ENCODE results near the gene CBL. TPM values are rescaled to one million over a fixed set of nuclear protein-coding genes. Genes with fewer than 3 reads are reported as not detected.

The CBL gene
- total RNA-seq, 1 experiment from 2014 or later = 56.4 TPM

GRCh38 chr11:119347242-119347641 lies 141.1 kb downstream of the CBL start:
- Histone ChIP-seq H3T11ph (ENCODE audit: low read length) (no peak overlapping the region), H3K9ac (ENCODE audit: extremely low read depth, insufficient read length, low read length) (no peak overlapping the region), H3K79me1 (ENCODE audit: insufficient read depth, low read depth, low read length, poor library complexity, severe bottlenecking) (no peaks in the 10 kb centered on the region), H2BK5ac (ENCODE audit: insufficient read length, low read length) (no peak overlapping the region), H3K14ac (ENCODE audit: insufficient read depth, low read length) (no peak overlapping the region), H3K27me3 (ENCODE audit: insufficient read depth, low read length) (no peaks in the 10 kb centered on the region; the same call in 1 of the 2 replicates), H3K27ac (ENCODE audit: insufficient read length, low read depth, low read length) (no peak overlapping the region), H3K4ac (ENCODE audit: low read depth, low read length) (no peak overlapping the region), H4K5ac (ENCODE audit: insufficient read length, low read depth, low read length) (no peak overlapping the region), H3K56ac (ENCODE audit: insufficient read length, low read depth, low read length) (no peak overlapping the region), H3K4me2 (ENCODE audit: insufficient read depth, insufficient read length, low read length) (no peak overlapping the region), H2BK120ac (ENCODE audit: low read depth, low read length, poor library complexity, severe bottlenecking) (no peak overlapping the region), H2BK20ac (ENCODE audit: low read depth, low read length, poor library complexity, severe bottlenecking) (no peak overlapping the region), H2BK12ac (ENCODE audit: insufficient read length, low read depth, low read length) (no peak overlapping the region), H4K20me1 (ENCODE audit: control insufficient read depth, insufficient read depth, insufficient read length) (no peaks in the 10 kb centered on the region), H3K18ac (ENCODE audit: insufficient read length, low read depth, low read length) (no peak overlapping the region), H3K9me3 (ENCODE audit: control insufficient read depth, low read depth, low read length) (no peaks in the 10 kb centered on the region), H3K23ac (ENCODE audit: insufficient read length, low read depth, low read length) (no peak overlapping the region), H2BK15ac (ENCODE audit: low read depth, low read length) (no peak overlapping the region), H3K4me1 (ENCODE audit: insufficient read depth, low read length) (no peaks in the 10 kb centered on the region), H2AFZ (ENCODE audit: low read length) (no peak overlapping the region), H3K79me2 (ENCODE audit: insufficient read depth, low read length) (no peaks in the 10 kb centered on the region), H4K91ac (ENCODE audit: insufficient read length, low read depth, low read length) (no peak overlapping the region), H2AK5ac (ENCODE audit: insufficient read length, low read length) (no peak overlapping the region), H3K23me2 (ENCODE audit: insufficient read length, low read depth, low read length, poor library complexity, severe bottlenecking) (no peaks in the 10 kb centered on the region), H4K8ac (replicated peaks; ENCODE audit: insufficient read length, low read depth, low read length) (no peak overlapping the region)
- H3K36me3 Mint-ChIP-seq (ENCODE audit: insufficient read depth in 1 of 3, low read depth in 3 of 3) = no peaks in the 10 kb centered on the region
- peaks cover 5 to 15% of the 10 kb centered on the region in 2 experiments; a peak in 2 of 4 replicates for H3K4me1 Mint-ChIP-seq
- H3K27ac Mint-ChIP-seq = no peak overlapping the region
- peaks cover 77% of the 10 kb centered on the region for H3K27me3 Mint-ChIP-seq (ENCODE audit: low read depth)
- no peak overlapping the region; a peak in 1 of 5 replicates for H3K4me3 Mint-ChIP-seq
- 0 out of 5 replicates have a peak, but pooled peaks cover 0 to 4% of the 10 kb centered on the region in 2 experiments for H3K9me3 Mint-ChIP-seq
- TF ChIP-seq, protein P1, sequence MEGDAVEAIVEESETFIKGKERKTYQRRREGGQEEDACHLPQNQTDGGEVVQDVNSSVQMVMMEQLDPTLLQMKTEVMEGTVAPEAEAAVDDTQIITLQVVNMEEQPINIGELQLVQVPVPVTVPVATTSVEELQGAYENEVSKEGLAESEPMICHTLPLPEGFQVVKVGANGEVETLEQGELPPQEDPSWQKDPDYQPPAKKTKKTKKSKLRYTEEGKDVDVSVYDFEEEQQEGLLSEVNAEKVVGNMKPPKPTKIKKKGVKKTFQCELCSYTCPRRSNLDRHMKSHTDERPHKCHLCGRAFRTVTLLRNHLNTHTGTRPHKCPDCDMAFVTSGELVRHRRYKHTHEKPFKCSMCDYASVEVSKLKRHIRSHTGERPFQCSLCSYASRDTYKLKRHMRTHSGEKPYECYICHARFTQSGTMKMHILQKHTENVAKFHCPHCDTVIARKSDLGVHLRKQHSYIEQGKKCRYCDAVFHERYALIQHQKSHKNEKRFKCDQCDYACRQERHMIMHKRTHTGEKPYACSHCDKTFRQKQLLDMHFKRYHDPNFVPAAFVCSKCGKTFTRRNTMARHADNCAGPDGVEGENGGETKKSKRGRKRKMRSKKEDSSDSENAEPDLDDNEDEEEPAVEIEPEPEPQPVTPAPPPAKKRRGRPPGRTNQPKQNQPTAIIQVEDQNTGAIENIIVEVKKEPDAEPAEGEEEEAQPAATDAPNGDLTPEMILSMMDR (conservative IDR thresholded peaks at IDR 0.05) = no peak
- no peak for DNase-seq
- no CpG with 5 or more reads among the region's 2 CpGs for WGBS (ENCODE audit: extremely low coverage, insufficient read length, low lambda C conversion rate)

Measured in H9 (cell line).